BE2C (cell line): Measurements from ENCODE around the gene EFNA2.
"Not testable (repeated sequence)": the region's sequence is repeated elsewhere in the genome, so short reads cannot be mapped to it uniquely, and the experiment has no call there.

Experiments used
- DNase-seq: peaks from one replicate; pipeline ENCODE4 v3.0.0-alpha.2; 2020
- H3K27me3 ChIP-seq: fragments of 250-450 bp; sonication (Bioruptor Pico); 2 replicates; pipeline ENCODE4 v1.5.1; 2020; ENCODE audit warnings: mild to moderate bottlenecking
- H3K36me3 ChIP-seq: fragments of 250-450 bp; sonication (Bioruptor Pico); 2 replicates; pipeline ENCODE4 v1.5.1; 2020; ENCODE audit warnings: mild to moderate bottlenecking
- H3K4me1 ChIP-seq: fragments of 250-450 bp; sonication (Bioruptor Pico); 2 replicates; pipeline ENCODE4 v1.5.1; 2020
- H3K4me3 ChIP-seq: 2 replicates; pipeline ENCODE4 v1.5.1; 2011; ENCODE audit warnings: low read depth, low read length
- H3K9me3 ChIP-seq: fragments of 250-450 bp; sonication (Bioruptor Pico); 2 replicates; pipeline ENCODE4 v1.5.1; 2020
- CTCF ChIP-seq: IDR thresholded peaks from 2 replicates; pipeline ENCODE4 v1.5.1; 2012; ENCODE audit warnings: mild to moderate bottlenecking, low read depth, low read length

Gene EFNA2

GRCh38 chr19:1244693-1245451 is 40.8 kb upstream of the EFNA2 start:
- peaks cover 14% of the 10 kb centered on the region for H3K36me3 ChIP-seq
- no peaks in the 10 kb centered on the region for H3K27me3 ChIP-seq
- TF ChIP-seq CTCF: no peak
- peaks cover 17% of the 10 kb centered on the region for H3K4me1 ChIP-seq
- peak overlapping the region; percentile 29 for H3K4me3 ChIP-seq
- DNase-seq: no peak
- H3K9me3 ChIP-seq: no peaks in the 10 kb centered on the region; the same call in 1 of the 2 replicates

GRCh38 chr19:1245494-1246264 is 40.0 kb upstream of the EFNA2 start:
- Histone ChIP-seq H3K4me1 (peaks cover 16% of the 10 kb centered on the region), H3K9me3 (no peaks in the 10 kb centered on the region; the same call in 1 of the 2 replicates)

GRCh38 chr19:1246265-1247087 is 39.2 kb upstream of the EFNA2 start:
- H3K9me3 ChIP-seq, H3K4me3 ChIP-seq, DNase-seq, H3K27me3 ChIP-seq: not testable (repeated sequence)
- Histone ChIP-seq H3K4me1 (peaks cover 16% of the 10 kb centered on the region), H3K36me3 (peaks cover 25% of the 10 kb centered on the region)

More at GRCh38 chr19:1245494-1246264, 40.0 kb upstream of the EFNA2 start:
- DNase-seq: no peak
- Histone ChIP-seq H3K4me3 (no peak overlapping the region), H3K36me3 (peaks cover 20% of the 10 kb centered on the region), H3K27me3 (no peaks in the 10 kb centered on the region)
- TF ChIP-seq CTCF: no peak

- H3K36me3 ChIP-seq: peaks cover 30% of the 10 kb centered on the region
- no peak for TF ChIP-seq CTCF
- H3K4me1 ChIP-seq: peaks cover 16% of the 10 kb centered on the region
- H3K27me3 ChIP-seq: no peaks in the 10 kb centered on the region
- no peaks in the 10 kb centered on the region; the same call in 1 of the 2 replicates for H3K9me3 ChIP-seq
- DNase-seq: no peak
- no peak overlapping the region; the same call in 1 of the 2 replicates for H3K4me3 ChIP-seq
These were observed 37.9 kb upstream of the EFNA2 start for GRCh38 chr19:1247748-1248138.

- Histone ChIP-seq H3K4me3 (peak within 1 kb of the TSS; percentile 65), H3K9me3 (no peaks in the 10 kb centered on the region; the same call in 1 of the 2 replicates), H3K4me1 (peaks cover 16% of the 10 kb centered on the region), H3K27me3 (no peaks in the 10 kb centered on the region), H3K36me3 (peaks cover 31% of the 10 kb centered on the region)
- no peak for TF ChIP-seq CTCF
- peak; percentile 84 for DNase-seq
These were observed 37.4 kb upstream of the EFNA2 start, which contains the start of gene MIDN for GRCh38 chr19:1248139-1248785. Gene MIDN, plus strand, starts transcription at chr19:1248583. Its CDS starts 1,714 bp downstream, at chr19:1250297.

- Histone ChIP-seq H3K36me3 (peaks cover 35% of the 10 kb centered on the region), H3K4me1 (peaks cover 21% of the 10 kb centered on the region), H3K9me3 (no peaks in the 10 kb centered on the region; the same call in 1 of the 2 replicates), H3K27me3 (no peaks in the 10 kb centered on the region), H3K4me3 (peak overlapping the region; percentile 65)
- TF ChIP-seq CTCF: peak; percentile 58
- peak; percentile 85 for DNase-seq
These were observed 36.8 kb upstream of the EFNA2 start for GRCh38 chr19:1248786-1249297.
